ENCODE measurements around the gene PRRX2. TPM values are rescaled to one million over a fixed set of nuclear protein-coding genes. Genes with fewer than 3 reads are reported as not detected.

Gene PRRX2
- total RNA-seq, 5 donors from 2014 or later (not counting 1 experiment from before 2014, with no cell fraction given), result 0.26 TPM; not detected in 4

Other genes with a start within 250 kb of the PRRX2 start
- not detected for gene C9orf50, start 44.5 kb upstream of the PRRX2 start, total RNA-seq
- 10 to 100 TPM; 31.0 to 45.0 (median 40.3) TPM for gene NTMT1, start 39.5 kb upstream of the PRRX2 start, total RNA-seq
- 10 to 100 TPM; 28.3 to 35.2 (median 30.8) TPM for gene ASB6, start 23.5 kb upstream of the PRRX2 start, total RNA-seq
- gene PTGES, start 87.4 kb downstream of the PRRX2 start, total RNA-seq, result not detected
- gene TOR1B, start 137.5 kb downstream of the PRRX2 start, total RNA-seq, result 10 to 100 TPM; 19.3 to 31.0 (median 26.4) TPM
- gene TOR1A, start 158.5 kb downstream of the PRRX2 start, total RNA-seq, result 10 to 100 TPM; 16.6 to 39.3 (median 34.1) TPM
- gene C9orf78, start 169.6 kb downstream of the PRRX2 start, total RNA-seq, result 100 to 1,000 TPM in 1 of 5 donors, 10 to 100 TPM in 4; 80.5 to 112 (median 90.2) TPM
- 100 to 1,000 TPM; 105 to 140 (median 125) TPM for gene USP20, start 169.8 kb downstream of the PRRX2 start, total RNA-seq

All from T-cell (primary cell).